LNCaP clone FGC (cell line): ENCODE results near the gene TMEM139.

Experiments
- DNase-seq: peaks from one replicate; pipeline ENCODE4 v3.0.0-alpha.2; 2011; ENCODE audit warnings: low read depth
- H3K4me3 ChIP-seq: 2 replicates; pipeline ENCODE4 v1.5.1; 2011; ENCODE audit warnings: mild to moderate bottlenecking, low read depth, low read length, control low read depth
- CTCF ChIP-seq: IDR thresholded peaks from 2 replicates; pipeline ENCODE4 v1.5.1; 2012; ENCODE audit warnings: mild to moderate bottlenecking; ENCODE audit not compliant: control insufficient read depth, insufficient read depth; ENCODE audit errors: extremely low read depth

Gene TMEM139

GRCh38 chr7:143305423-143306070, 20.8 kb downstream of the TMEM139 start:
- peak; percentile 91 for DNase-seq
- peak; percentile 98 for TF ChIP-seq CTCF
- no peak overlapping the region for H3K4me3 ChIP-seq

GRCh38 chr7:143308632-143309031, 23.9 kb downstream of the TMEM139 start:
- no peak overlapping the region for H3K4me3 ChIP-seq
- no peak for TF ChIP-seq CTCF
- DNase-seq = no peak

- no peak overlapping the region for H3K4me3 ChIP-seq
- DNase-seq = no peak
- no peak for TF ChIP-seq CTCF
Observed at GRCh38 chr7:143314127-143314526, 29.4 kb downstream of the TMEM139 start.

GRCh38 chr7:143315776-143316175, 31.0 kb downstream of the TMEM139 start, which contains the start of gene CLCN1:
CLCN1 (plus strand) TSS chr7:143316111; CDS start chr7:143316213, 102 bp downstream.
- no peak for TF ChIP-seq CTCF
- no peak for DNase-seq
- H3K4me3 ChIP-seq = no peak within 1 kb of the TSS

- DNase-seq = no peak
- no peak for TF ChIP-seq CTCF
- no peak overlapping the region for H3K4me3 ChIP-seq
Observed at GRCh38 chr7:143316492-143316891, 31.7 kb downstream of the TMEM139 start.

- DNase-seq = no peak
- H3K4me3 ChIP-seq = no peak overlapping the region
- no peak for TF ChIP-seq CTCF
Observed at GRCh38 chr7:143318661-143319060, 33.9 kb downstream of the TMEM139 start.

- TF ChIP-seq CTCF = no peak
- peak; percentile 58 for DNase-seq
- no peak overlapping the region for H3K4me3 ChIP-seq
Observed at GRCh38 chr7:143320620-143321019, 35.9 kb downstream of the TMEM139 start.
